ENCODE results near the gene ZNF579.
A peak's percentile ranks its signal among the peaks of the same experiment; 100 is the strongest.

The ZNF579 gene

DNA sequence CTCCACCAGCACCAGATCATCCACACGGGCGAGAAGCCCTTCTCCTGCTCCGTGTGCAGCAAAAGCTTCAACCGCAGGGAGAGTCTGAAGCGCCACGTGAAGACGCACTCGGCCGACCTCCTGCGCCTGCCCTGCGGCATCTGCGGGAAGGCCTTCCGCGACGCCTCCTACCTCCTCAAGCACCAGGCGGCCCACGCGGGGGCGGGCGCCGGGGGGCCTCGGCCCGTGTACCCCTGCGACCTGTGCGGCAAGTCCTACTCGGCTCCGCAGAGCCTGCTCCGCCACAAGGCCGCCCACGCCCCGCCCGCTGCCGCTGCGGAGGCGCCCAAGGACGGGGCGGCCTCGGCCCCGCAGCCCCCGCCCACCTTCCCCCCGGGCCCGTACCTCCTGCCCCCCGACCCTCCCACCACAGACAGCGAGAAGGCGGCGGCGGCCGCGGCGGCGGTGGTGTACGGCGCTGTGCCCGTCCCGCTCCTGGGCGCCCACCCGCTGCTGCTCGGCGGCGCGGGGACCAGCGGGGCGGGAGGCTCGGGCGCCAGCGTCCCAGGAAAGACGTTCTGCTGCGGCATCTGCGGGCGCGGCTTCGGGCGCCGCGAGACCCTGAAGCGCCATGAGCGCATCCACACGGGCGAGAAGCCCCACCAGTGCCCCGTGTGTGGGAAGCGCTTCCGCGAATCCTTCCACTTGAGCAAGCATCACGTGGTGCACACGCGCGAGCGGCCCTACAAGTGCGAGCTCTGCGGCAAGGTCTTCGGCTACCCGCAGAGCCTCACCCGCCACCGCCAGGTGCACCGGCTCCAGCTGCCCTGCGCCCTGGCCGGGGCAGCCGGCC, 34.3 kb upstream of the ZNF579 start:
- no peak for DNase-seq
- in situ Hi-C loops (cut with HindIII; ENCODE audit: low pct_ligation_motif_present, low pct_unique_long_range_greater_than_20kb, low sequenced_read_pairs): no loop called here

DNA sequence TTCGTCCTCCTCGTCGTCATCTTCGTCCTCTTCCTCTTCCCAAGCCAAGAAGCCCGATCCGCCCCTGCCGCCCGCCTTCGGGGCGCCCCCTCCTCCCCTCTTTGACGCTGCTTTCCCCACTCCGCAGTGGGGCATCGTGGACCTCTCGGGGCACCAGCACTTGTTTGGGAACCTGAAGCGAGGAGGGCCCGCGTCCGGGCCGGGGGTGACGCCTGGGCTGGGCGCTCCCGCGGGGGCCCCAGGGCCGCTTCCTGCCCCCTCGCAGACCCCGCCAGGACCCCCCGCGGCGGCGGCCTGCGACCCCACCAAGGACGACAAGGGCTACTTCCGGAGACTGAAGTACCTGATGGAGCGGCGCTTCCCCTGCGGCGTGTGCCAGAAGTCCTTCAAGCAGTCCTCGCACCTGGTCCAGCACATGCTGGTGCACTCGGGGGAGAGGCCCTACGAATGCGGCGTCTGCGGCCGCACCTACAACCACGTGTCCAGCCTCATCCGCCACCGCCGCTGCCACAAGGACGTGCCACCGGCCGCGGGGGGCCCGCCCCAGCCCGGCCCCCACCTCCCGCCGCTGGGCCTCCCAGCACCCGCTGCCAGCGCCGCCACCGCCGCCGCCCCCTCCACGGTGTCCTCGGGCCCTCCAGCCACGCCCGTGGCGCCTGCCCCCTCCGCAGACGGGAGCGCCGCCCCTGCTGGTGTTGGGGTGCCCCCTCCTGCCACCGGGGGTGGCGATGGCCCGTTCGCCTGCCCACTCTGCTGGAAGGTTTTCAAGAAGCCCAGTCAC, 33.5 kb upstream of the ZNF579 start:
- in situ Hi-C loops (cut with HindIII; ENCODE audit: low pct_ligation_motif_present, low pct_unique_long_range_greater_than_20kb, low sequenced_read_pairs): no loop called here
- no peak for DNase-seq

DNA sequence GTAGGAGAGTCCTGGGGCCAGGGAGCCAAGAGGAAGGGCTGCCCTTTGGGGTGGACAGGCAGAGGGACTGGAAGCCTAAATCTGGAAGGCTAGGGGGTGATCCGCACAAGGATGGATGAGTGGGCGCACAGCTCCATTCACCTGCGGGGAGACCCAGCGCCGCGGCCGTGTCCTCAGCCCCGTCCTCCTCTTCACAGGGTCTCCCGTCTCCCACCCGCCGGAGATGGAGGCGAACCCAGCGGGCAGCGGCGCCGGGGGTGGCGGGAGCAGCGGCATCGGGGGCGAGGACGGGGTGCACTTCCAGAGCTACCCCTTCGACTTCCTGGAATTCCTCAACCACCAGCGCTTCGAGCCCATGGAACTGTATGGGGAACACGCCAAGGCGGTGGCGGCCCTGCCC, 32.7 kb upstream of the ZNF579 start:
- in situ Hi-C loops (cut with HindIII; ENCODE audit: low pct_ligation_motif_present, low pct_unique_long_range_greater_than_20kb, low sequenced_read_pairs): no loop called here

DNA sequence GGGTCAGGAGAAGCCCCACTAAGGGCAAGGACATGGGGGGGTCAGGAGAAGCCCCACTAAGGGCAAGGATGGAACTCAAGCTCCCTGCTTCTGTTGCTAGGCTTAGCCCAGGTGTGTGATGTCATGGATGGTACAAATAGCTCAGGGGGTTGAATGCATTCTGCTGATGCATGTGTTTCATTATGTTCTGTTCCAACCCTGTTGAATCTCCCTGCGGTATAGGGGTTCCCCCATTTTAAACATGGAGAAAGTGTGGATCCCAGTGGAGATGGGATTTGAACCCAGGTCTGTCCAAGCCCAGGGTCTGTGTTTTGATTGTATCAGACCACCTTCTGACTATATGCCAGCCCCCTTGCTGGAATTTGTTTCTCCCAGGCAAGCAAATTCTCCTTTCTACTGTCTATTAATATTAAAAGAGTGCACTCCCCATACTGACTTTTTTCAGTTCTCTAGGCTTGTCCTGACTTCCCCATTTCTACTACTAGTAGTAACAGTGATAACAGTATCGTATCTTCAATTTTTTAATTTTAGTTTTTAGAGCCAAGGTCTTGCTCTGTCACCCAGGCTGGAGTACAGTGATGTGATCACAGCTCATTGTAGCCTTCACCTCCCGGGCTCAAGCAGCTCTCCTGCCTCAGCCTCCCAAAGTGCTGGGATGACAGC, 31.5 kb upstream of the ZNF579 start:
- no peak for DNase-seq
- in situ Hi-C loops (cut with HindIII; ENCODE audit: low pct_ligation_motif_present, low pct_unique_long_range_greater_than_20kb, low sequenced_read_pairs): no loop called here

More for the DNA sequence above, 32.7 kb upstream of the ZNF579 start:
- no peak for DNase-seq

DNA sequence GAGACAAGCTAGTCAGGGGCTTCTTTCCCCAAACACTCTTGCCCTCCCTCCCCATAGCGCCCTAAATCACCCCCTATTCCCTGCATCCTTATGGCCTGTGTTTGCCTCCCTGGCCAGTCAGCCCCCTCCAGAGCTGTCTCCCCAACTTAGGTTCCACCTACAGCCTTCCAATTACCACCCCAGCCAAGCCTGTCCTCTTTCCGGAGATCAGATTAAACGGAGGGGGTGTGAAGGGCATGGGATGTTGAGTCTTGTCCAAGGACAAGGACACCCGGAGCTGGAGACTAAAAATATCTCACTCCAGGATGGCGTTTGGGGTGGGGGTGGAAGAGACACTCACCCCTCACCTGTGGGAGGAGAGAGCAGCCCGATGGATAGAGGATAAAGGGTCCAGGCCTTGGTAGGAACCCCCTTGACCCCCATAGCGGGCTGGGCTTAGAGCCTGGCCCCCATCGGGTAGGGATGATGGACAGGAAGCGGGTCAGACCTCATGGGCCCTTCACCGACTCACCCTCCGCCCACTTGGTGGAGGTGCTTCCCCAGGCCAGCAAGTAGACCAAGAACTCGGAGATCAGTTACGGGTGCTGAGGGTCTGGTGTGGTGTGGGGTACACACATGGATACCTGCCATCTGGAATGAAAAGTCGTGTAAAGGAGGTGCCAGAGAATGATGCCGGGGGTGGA, 30.8 kb upstream of the ZNF579 start:
- DNase-seq: no peak
- in situ Hi-C loops (cut with HindIII; ENCODE audit: low pct_ligation_motif_present, low pct_unique_long_range_greater_than_20kb, low sequenced_read_pairs): no loop called here

DNA sequence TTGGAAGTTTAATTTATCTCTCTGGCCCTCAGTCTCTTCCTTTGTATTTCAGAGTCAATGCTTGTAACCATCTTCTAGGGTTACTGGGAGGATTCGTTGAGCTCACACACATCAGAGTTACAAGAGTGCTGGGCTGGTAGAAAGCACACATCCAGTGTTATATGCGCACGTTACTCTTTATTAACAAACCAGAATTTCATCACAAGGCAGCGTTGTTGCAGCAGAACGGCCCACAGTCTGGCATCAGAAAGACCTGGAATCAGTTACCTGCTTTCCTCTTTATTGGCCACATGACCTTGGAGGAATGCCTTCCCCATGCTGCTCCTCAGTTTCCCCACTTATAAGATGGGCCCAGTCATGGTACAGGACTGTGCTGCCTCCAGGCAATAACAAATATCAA, 28.7 kb upstream of the ZNF579 start:
- in situ Hi-C loops (cut with HindIII; ENCODE audit: low pct_ligation_motif_present, low pct_unique_long_range_greater_than_20kb, low sequenced_read_pairs): no loop called here
- no peak for DNase-seq

DNA sequence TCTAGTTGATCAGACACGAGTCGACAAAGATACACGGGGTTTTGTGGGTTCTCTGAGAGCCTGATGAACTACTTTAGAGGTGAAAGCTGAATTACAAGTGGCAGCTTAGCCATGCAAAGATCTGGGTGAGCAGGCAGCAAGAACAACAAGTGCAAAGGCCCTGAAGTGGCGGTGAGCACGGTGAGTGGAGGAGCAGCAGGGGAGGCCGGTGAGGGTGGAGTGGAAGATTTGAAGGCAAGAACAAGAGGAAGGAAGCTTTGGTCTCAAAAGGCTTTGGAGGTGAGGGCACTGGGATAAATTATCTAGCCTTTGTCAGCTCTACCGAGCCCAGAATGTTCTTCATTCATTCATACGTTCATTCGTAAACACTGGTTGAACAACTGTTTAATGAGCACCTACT, 26.2 kb upstream of the ZNF579 start:
- in situ Hi-C loops (cut with HindIII; ENCODE audit: low pct_ligation_motif_present, low pct_unique_long_range_greater_than_20kb, low sequenced_read_pairs): no loop called here
- no peak for DNase-seq

DNA sequence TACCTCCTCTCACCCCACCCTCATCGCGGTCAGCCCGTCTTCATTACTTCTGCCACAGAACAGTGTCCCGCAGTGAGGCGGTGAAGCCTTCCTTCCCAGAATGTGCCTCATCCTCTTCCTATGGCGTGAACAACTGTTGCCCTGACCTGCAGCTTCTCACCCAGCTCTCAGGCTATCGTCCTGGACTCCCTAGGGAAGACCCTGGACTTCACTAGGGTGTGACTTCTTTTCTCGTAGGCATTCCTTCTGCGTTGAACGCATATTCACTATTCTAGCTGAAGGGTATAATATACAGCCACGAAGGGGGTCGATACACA, 25.8 kb upstream of the ZNF579 start:
- in situ Hi-C loops (cut with HindIII; ENCODE audit: low pct_ligation_motif_present, low pct_unique_long_range_greater_than_20kb, low sequenced_read_pairs): no loop called here
- no peak for DNase-seq

DNA sequence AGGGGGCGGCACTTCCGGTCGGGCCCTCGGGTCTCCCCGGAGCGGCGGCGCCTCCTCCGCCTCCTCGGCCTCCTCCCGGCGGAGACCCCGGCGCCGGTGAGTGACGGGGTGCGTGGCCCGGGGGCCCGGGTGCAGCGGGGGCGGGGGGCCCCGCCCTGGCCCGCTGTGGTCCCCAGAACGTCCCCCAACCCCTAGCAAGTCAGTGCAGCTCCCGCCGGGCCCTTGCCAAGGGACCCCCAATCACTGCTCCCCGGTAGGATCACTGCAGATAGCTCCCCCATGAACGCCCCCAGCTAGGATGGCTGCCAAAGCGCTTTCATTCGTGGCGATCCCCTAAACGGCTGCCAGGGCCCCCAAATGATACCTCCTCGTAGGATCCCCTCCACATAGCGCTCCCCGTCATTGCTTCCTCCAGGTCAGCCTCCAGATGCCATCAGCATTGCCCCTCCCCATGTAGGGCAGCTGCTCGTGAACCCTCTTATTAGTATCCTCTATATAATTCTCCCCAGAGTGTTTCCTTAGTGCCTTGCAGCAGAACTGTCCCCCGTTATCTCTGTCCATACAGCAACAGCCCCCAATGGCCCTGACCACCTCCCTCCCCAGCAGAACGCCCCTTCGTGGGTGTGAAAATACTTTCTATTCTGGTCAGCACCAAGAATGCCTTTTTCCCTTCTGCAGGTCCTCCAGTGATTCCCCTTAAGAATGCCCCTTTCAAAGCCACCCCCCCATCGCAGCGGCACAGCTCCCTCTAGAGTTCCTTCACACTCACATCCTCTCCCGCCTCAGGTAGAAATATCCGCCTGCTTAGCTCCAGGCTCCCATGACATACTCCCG, 25.2 kb upstream of the ZNF579 start, which contains the start of gene ZNF865:
ZNF865 (plus strand) TSS at position 11 of the 834 bp plus-strand sequence. CDS start 7,972 bp downstream, outside the sequence.
- in situ Hi-C loops (cut with HindIII; ENCODE audit: low pct_ligation_motif_present, low pct_unique_long_range_greater_than_20kb, low sequenced_read_pairs): no loop called here
- DNase-seq: peak; percentile 82

DNA sequence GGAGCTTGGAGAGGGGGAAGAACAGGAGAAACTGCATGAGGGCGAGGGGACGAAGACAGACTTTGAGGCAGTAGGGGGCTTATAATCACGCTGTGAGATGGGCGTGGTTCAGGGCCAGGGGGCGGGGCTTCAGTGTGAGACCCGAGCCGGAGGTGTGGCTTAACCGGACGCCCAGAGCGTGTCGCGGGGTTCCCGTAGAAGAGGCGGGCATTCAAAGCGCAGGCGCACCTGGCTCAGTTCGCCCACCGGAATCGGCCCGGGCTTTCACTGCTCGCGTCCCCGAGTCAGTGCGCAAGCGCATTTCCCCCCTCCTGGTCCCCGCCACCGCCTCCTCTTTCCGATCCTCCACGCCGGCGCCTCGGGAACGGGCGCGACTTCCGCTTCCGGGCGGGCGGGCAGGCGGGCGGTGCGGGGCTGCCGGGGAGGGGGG, 24.6 kb upstream of the ZNF579 start:
- in situ Hi-C loops (cut with HindIII; ENCODE audit: low pct_ligation_motif_present, low pct_unique_long_range_greater_than_20kb, low sequenced_read_pairs): no loop called here

DNA sequence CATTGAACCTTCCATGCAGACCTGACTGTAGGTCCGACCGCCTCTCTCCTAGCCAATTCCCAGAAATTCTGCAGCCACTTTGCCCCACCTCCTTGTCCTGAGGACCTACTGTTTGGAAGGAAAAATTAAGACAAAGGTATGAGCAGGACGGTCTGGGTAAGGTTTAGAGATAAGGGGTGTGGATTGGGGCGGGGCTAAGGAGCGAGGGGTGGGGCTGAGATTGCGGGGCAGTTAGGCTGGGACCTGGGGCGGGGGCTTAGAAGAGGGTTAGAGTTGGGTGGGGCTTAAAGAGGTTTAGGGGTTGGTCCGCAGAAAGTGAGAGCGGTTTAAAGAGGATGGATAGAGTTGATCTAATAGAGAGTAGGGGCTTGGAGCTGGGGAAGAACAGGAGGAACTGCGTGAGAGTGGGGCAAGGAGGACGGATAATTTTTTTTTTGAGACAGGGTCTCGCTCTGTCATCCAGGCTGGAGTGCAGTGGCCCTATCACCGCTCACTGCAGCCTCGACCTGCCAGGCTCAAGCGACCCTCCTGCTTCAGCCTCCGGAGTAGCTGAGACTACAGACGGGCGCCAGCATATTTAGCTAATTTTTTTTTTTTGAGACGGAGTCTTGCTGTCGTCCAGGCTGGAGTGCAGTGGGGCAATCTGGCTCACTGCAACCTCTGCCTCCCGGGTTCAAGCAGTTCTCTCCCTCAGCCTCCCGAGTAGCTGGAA, 23.1 kb upstream of the ZNF579 start:
- in situ Hi-C loops (cut with HindIII; ENCODE audit: low pct_ligation_motif_present, low pct_unique_long_range_greater_than_20kb, low sequenced_read_pairs): no loop called here
- no peak for DNase-seq

More for the DNA sequence above, 24.6 kb upstream of the ZNF579 start:
- peak; percentile 96 for DNase-seq

DNA sequence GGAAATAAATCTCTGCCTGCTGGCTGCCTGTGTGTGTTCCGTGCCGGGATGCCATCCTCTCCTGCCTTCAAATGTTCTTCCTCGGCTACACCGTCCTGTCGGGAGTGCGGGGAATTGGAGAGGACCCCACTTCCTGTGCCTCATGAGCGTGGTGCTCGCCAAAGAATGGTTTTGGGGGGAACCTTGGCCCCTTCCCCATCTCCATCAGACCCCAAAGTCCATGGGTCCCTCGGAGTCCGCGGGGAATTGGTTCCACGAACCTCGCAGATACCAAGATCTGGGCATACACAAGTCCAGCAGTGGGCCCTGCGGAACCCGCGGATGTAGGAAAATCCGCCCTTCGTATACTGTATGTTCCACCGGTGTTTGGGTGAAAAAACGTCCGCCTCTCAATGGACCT, 22.5 kb upstream of the ZNF579 start:
- in situ Hi-C loops (cut with HindIII; ENCODE audit: low pct_ligation_motif_present, low pct_unique_long_range_greater_than_20kb, low sequenced_read_pairs): no loop called here
- DNase-seq: no peak

DNA sequence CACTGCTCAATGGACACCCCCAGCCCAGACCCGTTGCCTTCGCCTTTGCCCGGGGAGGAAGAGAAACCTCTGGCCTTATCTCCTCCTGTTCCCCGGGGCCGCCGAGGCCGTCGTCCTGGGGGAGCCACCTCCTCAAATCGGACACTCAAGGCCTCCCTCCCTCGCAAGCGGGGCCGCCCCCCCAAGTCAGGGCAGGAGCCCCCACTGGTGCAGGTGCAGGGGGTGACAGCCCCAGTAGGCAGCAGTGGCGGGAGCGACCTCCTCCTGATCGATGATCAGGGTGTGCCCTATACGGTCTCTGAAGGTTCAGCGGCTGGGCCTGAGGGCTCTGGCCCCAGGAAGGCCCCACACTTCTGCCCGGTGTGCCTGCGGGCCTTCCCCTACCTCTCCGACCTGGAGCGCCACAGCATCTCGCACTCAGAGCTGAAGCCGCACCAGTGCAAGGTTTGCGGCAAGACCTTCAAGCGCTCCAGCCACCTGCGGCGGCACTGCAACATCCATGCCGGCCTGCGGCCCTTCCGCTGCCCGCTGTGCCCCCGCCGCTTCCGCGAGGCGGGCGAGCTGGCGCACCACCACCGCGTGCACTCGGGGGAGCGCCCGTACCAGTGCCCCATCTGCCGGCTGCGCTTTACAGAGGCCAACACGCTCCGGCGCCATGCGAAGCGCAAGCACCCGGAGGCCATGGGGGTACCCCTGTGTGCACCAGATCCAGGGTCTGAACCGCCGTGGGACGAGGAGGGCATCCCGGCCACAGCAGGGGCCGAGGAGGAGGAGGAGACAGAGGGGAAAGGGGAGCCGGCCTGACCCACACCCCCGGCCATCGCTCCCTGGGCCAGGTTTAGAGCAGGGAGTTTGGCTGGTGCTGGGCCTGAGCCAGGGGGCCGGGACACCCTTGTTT, 21.7 kb upstream of the ZNF579 start:
- DNase-seq: no peak

DNA sequence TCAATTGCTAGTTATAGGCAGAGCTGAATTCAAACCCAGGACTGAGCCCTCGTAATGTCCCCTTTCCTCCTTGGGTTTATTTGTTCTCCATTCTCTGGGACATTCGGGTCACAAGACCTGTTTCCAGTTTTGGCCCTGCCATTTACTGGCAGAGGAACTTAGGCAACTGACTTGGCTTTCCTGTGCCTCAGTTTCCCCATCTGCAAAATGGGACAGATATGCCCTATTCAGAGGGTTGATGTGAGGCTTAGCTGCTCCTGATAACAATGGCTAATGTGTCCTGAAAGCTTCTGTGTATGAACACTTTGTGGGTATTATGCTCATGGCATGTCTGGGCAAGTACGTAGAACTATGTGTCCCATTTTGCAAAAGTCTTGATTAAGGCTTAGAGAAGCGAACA, 20.4 kb upstream of the ZNF579 start:
- no peak for DNase-seq

More for the DNA sequence above, 21.7 kb upstream of the ZNF579 start:
- in situ Hi-C loops (cut with HindIII; ENCODE audit: low pct_ligation_motif_present, low pct_unique_long_range_greater_than_20kb, low sequenced_read_pairs): no loop called here

DNA sequence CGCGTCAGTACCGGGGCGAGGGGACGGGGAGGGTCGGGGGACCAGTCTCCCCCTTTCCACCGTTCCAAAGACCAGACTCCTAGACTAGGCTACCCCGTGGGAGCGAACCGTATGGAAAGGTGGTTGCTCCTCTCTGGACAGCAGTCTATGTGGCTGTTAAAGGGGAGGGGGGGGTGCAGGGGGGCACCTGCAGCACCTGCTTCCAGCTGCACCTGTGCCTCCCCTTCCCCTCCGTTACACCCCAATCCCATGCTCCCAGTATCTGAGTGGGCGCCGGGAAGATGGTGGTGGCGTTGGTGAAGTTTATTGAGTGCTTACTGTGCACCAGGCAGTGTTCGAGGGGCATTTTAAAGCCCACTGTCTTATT, 20.0 kb upstream of the ZNF579 start:
- in situ Hi-C loops (cut with HindIII; ENCODE audit: low pct_ligation_motif_present, low pct_unique_long_range_greater_than_20kb, low sequenced_read_pairs): no loop called here
- DNase-seq: no peak

More for the DNA sequence above, 20.4 kb upstream of the ZNF579 start:
- in situ Hi-C loops (cut with HindIII; ENCODE audit: low pct_ligation_motif_present, low pct_unique_long_range_greater_than_20kb, low sequenced_read_pairs): no loop called here

DNA sequence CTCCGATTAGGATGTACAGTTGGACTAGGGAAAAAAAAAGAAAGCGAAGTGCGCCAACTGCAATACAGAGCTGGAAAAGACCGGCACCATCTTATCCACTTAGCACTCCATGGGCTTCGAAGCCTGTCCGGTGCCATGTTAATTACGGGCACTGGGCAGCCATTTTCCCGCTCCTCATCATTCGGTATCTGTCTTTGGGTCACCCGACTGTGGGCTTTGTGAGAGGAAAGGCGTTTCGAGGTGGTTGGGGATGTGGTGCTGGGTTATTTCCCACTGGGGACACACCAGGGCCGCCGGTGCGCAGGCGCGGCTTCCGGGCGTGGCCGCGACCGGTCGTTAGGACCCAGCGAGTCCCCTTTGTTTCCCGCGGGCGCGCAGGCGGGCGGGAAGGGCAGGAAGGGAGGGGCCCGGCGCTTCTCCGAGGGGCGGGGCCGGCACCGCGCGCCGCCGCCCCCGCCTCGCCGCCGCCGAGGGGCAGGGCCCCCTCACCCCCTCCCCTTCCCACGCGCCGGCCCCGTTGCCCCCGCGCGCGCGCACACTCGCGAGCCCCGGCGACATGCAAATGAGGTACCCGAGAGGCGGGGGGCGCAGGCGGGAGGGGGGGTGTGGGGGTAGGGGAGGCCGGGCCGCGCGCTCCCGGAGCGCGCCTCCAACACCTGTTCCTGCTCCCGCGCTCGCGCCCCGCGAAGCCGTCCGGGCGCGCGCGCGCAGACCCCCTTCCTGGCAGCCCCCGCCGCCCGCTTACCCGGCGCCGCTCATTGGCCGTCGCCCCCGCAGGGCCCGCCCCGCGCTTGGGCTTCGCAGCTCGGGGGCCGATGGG, 19.4 kb upstream of the ZNF579 start, which contains the start of gene ZNF524:
ZNF524 (plus strand) TSS at position 447 of the 820 bp plus-strand sequence. CDS start 1,825 bp downstream, outside the sequence.
- in situ Hi-C loops (cut with HindIII; ENCODE audit: low pct_ligation_motif_present, low pct_unique_long_range_greater_than_20kb, low sequenced_read_pairs): no loop called here

More for the DNA sequence above, 19.4 kb upstream of the ZNF579 start, which contains the start of gene ZNF524:
- peak; percentile 80 for DNase-seq

Measured in ACHN (cell line).